WTC11 (cell line): ENCODE data around the gene IL1B. TPM values are rescaled to one million over a fixed set of nuclear protein-coding genes. Genes with fewer than 3 reads are reported as not detected.

Experiments used
- ATAC-seq: fragments of 200-7000 bp; cut with Tn5 transposase; 2 replicates; pipeline ENCODE4 v1.10.0; 2021; ENCODE audit warnings: mild to moderate bottlenecking, moderate library complexity
- CTCF ChIA-PET: fragments of 300-600 bp; sonication (Branson Sonifier 250); formaldehyde crosslinking; loops from one replicate; lab custom pipeline; 2021; ENCODE audit warnings: antibody characterized with exemption; lab: Charles Lee
- POLR2A ChIA-PET: fragments of 350-600 bp; sonication (Branson Sonifier 250); formaldehyde crosslinking; loops from one replicate; lab custom pipeline; 2021; ENCODE audit warnings: antibody characterized with exemption; lab: Charles Lee
- DNase-seq: peaks from one replicate; pipeline ENCODE4 v3.0.0; 2021; ENCODE audit warnings: low spot score
- H3K27ac Mint-ChIP-seq: 2 replicates; pipeline ENCODE4 v1.8.0; 2021; ENCODE audit warnings: mixed read lengths
- H3K27me3 Mint-ChIP-seq: 2 replicates; pipeline ENCODE4 v1.8.0; 2021; ENCODE audit warnings: low read depth, mild to moderate bottlenecking, moderate library complexity, mixed read lengths
- H3K36me3 Mint-ChIP-seq: 2 replicates; pipeline ENCODE4 v1.8.0; 2021; ENCODE audit warnings: mixed read lengths
- H3K4me1 Mint-ChIP-seq: 2 replicates; pipeline ENCODE4 v1.8.0; 2022; ENCODE audit warnings: mixed read lengths
- H3K4me3 Mint-ChIP-seq: 2 replicates; pipeline ENCODE4 v1.8.0; 2021; ENCODE audit warnings: mild to moderate bottlenecking, moderate library complexity, mixed read lengths
- H3K9me3 Mint-ChIP-seq: 2 replicates; pipeline ENCODE4 v1.8.0; 2021; ENCODE audit warnings: mixed read lengths
- AR ChIP-seq: fragments of 250-450 bp; sonication (Bioruptor Pico); IDR thresholded peaks from 2 replicates; pipeline ENCODE4 v1.9.0; 2021; ENCODE audit warnings: mild to moderate bottlenecking
- ATF6 ChIP-seq: sonication (generic); formaldehyde crosslinking; IDR thresholded peaks from 2 replicates; pipeline ENCODE4 v1.8.1; 2023; ENCODE audit warnings: mild to moderate bottlenecking, missing genetic modification reagents
- CBFB ChIP-seq: sonication (generic); formaldehyde crosslinking; IDR thresholded peaks from 2 replicates; pipeline ENCODE4 v1.8.1; 2022; ENCODE audit warnings: mild to moderate bottlenecking, low read depth, missing genetic modification reagents
- E2F4 ChIP-seq: sonication (generic); formaldehyde crosslinking; IDR thresholded peaks from 2 replicates; pipeline ENCODE4 v1.8.1; 2022; ENCODE audit warnings: low read depth, mild to moderate bottlenecking, moderate library complexity, missing genetic modification reagents, borderline replicate concordance
- GABPB1 ChIP-seq: sonication (generic); formaldehyde crosslinking; IDR thresholded peaks from 2 replicates; pipeline ENCODE4 v1.8.1; 2023; ENCODE audit warnings: mild to moderate bottlenecking, missing genetic modification reagents
- KAT7 ChIP-seq: sonication (generic); formaldehyde crosslinking; IDR thresholded peaks from 2 replicates; pipeline ENCODE4 v1.8.1; 2023; ENCODE audit warnings: missing genetic modification reagents, mild to moderate bottlenecking, borderline replicate concordance
- NFATC4 ChIP-seq: fragments of 250-450 bp; sonication (Bioruptor Pico); IDR thresholded peaks from 2 replicates; pipeline ENCODE4 v1.9.0; 2021; ENCODE audit warnings: mild to moderate bottlenecking
- NR3C1 ChIP-seq: sonication (generic); formaldehyde crosslinking; conservative IDR thresholded peaks from 2 replicates; pipeline ENCODE4 v1.8.1; 2023; ENCODE audit warnings: low read depth, mild to moderate bottlenecking, missing genetic modification reagents
- PRDM15 ChIP-seq: sonication (generic); formaldehyde crosslinking; IDR thresholded peaks from 2 replicates; pipeline ENCODE4 v1.8.0; 2022; ENCODE audit warnings: missing genetic modification reagents
- TEAD1 ChIP-seq: sonication (generic); formaldehyde crosslinking; IDR thresholded peaks from 2 replicates; pipeline ENCODE4 v1.8.0; 2022; ENCODE audit warnings: mild to moderate bottlenecking, missing genetic modification reagents
- ZBTB21 ChIP-seq: sonication (generic); formaldehyde crosslinking; IDR thresholded peaks from 2 replicates; pipeline ENCODE4 v1.8.1; 2023; ENCODE audit warnings: mild to moderate bottlenecking, missing genetic modification reagents, borderline replicate concordance
- ZNF263 ChIP-seq: sonication (generic); formaldehyde crosslinking; IDR thresholded peaks from 2 replicates; pipeline ENCODE4 v1.8.1; 2022; ENCODE audit warnings: low read depth, mild to moderate bottlenecking, moderate library complexity, missing genetic modification reagents
- total RNA-seq: library from RNA; stranded (reverse); gene quantifications from 3 replicates; pipeline ENCODE4 v1.2.3, GENCODE V29; 2021

Gene IL1B
- total RNA-seq, 1 experiment from 2014 or later: not detected

- no peak for TF ChIP-seq ZBTB21 (CRISPR knock-in tag)
Measured at GRCh38 chr2:112819081-112819480, 17.5 kb downstream of the IL1B start (continued).

GRCh38 chr2:112818094-112818902 is 18.3 kb downstream of the IL1B start:
- peak overlapping the region; percentile 10; the same call in 1 of the 2 replicates for H3K27ac Mint-ChIP-seq
- TF ChIP-seq ZNF263 (CRISPR knock-in tag) (no peak), GABPB1 (CRISPR knock-in tag) (peak; percentile 90)
- peaks cover 50% of the 10 kb centered on the region for H3K4me1 Mint-ChIP-seq
- H3K4me3 Mint-ChIP-seq: no peak overlapping the region
- no peaks in the 10 kb centered on the region for H3K27me3 Mint-ChIP-seq
- ChIA-PET POLR2A (no interaction called here), CTCF (interaction anchor here (0.6 kb wide), 1 partner anchor 52 kb away, joined by 5 read pairs; no protein-coding TSS in a partner anchor)
- no peaks in the 10 kb centered on the region for H3K36me3 Mint-ChIP-seq
- DNase-seq (no peak), ATAC-seq (no peak)
- no peaks in the 10 kb centered on the region for H3K9me3 Mint-ChIP-seq

- TF ChIP-seq TEAD1 (CRISPR knock-in tag) (no peak), NR3C1 (no peak)
- Mint-ChIP-seq H3K27ac (no peak overlapping the region), H3K9me3 (no peaks in the 10 kb centered on the region), H3K4me1 (peaks cover 59% of the 10 kb centered on the region), H3K4me3 (no peak overlapping the region), H3K36me3 (no peaks in the 10 kb centered on the region), H3K27me3 (no peaks in the 10 kb centered on the region)
- CTCF ChIA-PET: interaction anchor here (0.5 to 1.7 kb wide), 5 partner anchors 10 to 416 kb away, joined by 3 to 10 read pairs (median 5); no protein-coding TSS in a partner anchor
- DNase-seq: no peak
- POLR2A ChIA-PET: interaction anchor here (0.6 kb wide), 1 partner anchor 98 kb away, joined by 3 read pairs; no protein-coding TSS in a partner anchor
- peak; percentile 61 for ATAC-seq
Measured at GRCh38 chr2:112817082-112817689, 19.4 kb downstream of the IL1B start.

- Mint-ChIP-seq H3K27me3 (no peaks in the 10 kb centered on the region), H3K36me3 (no peaks in the 10 kb centered on the region), H3K27ac (peak overlapping the region; percentile 81), H3K4me3 (no peak overlapping the region), H3K4me1 (peaks cover 58% of the 10 kb centered on the region), H3K9me3 (peaks cover 3% of the 10 kb centered on the region; the same call in 1 of the 2 replicates)
- CTCF ChIA-PET: interaction anchor here (0.6 to 1.4 kb wide), 5 partner anchors 18 to 129 kb away, joined by 3 to 4 read pairs (median 3); no protein-coding TSS in a partner anchor
- peak; percentile 90 for ATAC-seq
- DNase-seq: peak; percentile 46
- POLR2A ChIA-PET: no interaction called here
- no peak for TF ChIP-seq ATF6 (CRISPR knock-in tag)
- TF ChIP-seq TEAD1 (CRISPR knock-in tag): peak; percentile 43; the same call in 1 of the 2 replicates
- TF ChIP-seq PRDM15 (CRISPR knock-in tag): no peak
Measured at GRCh38 chr2:112814278-112814677, 22.3 kb downstream of the IL1B start.

- no peak overlapping the region for H3K27ac Mint-ChIP-seq
- CTCF ChIA-PET: no interaction called here
- no peak for TF ChIP-seq CBFB (CRISPR knock-in tag)
- TF ChIP-seq NFATC4 (CRISPR knock-in tag): no peak
- no peak for TF ChIP-seq E2F4 (CRISPR knock-in tag)
- no peak for TF ChIP-seq KAT7 (CRISPR knock-in tag)
- TF ChIP-seq AR (CRISPR knock-in tag): no peak
Measured at GRCh38 chr2:112813280-112813966, 23.2 kb downstream of the IL1B start.

More at GRCh38 chr2:112813280-112813966, 23.2 kb downstream of the IL1B start:
- POLR2A ChIA-PET: no interaction called here
- ATAC-seq: no peak
- Mint-ChIP-seq H3K27me3 (no peaks in the 10 kb centered on the region), H3K4me1 (peaks cover 52% of the 10 kb centered on the region), H3K9me3 (peaks cover 3% of the 10 kb centered on the region; the same call in 1 of the 2 replicates), H3K4me3 (no peak overlapping the region), H3K36me3 (no peaks in the 10 kb centered on the region)
- DNase-seq: no peak
